Measurements from ENCODE around the gene ZNF749.
"Not testable (repeated sequence)": the region's sequence is repeated elsewhere in the genome, so short reads cannot be mapped to it uniquely, and the experiment has no call there.

Gene ZNF749

DNA sequence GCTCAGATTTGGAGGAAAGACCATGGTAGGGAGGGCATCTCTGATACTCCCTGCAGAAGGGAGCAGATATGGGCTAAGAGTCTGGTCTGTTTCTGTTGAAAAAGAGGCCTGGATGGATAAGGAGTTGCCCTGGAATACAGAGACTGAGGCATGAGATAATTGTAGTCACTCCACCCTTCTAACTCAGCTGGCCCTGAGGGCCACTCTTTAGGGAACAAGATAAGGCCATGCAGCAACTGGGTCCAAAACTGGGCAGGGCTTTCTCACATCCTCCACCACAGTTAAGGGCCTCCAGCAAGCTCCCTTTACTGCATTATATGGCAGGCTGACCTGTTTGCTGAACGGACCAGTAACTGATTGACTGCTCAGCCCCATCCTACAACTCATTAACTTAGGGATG is 1.3 kb downstream of the ZNF749 start:
- peaks cover 8% of the 10 kb centered on the region for H3K4me1 ChIP-seq (ENCODE audit: insufficient read depth, low read length)
- H3K4me3 ChIP-seq (ENCODE audit: low read length) = peak overlapping the region; percentile 66
- peaks cover 21% of the 10 kb centered on the region for H3K9me3 ChIP-seq (ENCODE audit: low read length)
- no peak overlapping the region for H2AFZ ChIP-seq (ENCODE audit: low read depth, low read length)
- H3K36me3 ChIP-seq (ENCODE audit: insufficient read depth, low read length) = peaks cover 20% of the 10 kb centered on the region
- H3K27me3 ChIP-seq (ENCODE audit: insufficient read depth, low read length) = no peaks in the 10 kb centered on the region

DNA sequence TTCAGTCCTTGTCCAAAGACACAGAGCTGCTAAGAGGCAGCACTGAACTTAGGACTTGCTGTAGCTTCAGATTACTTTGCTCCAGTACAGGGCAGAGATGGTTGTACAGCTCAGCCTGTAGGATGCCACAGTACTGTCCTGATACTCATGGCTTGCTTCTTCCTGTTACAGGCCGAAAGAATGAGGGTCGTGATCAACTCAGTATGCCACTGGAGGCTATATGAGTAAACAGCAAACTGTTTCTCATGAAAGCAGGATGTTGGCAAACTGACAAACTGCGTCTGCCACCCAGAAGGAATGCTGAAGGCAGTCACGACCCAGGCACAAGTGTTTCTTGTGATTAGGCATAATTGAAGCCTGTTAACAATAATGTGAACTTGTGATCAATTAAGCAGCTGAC is 2.8 kb downstream of the ZNF749 start:
- Histone ChIP-seq H3K27me3 (ENCODE audit: insufficient read depth, low read length) (no peaks in the 10 kb centered on the region), H3K9me3 (ENCODE audit: low read length) (peaks cover 31% of the 10 kb centered on the region), H3K4me1 (ENCODE audit: insufficient read depth, low read length) (peaks cover 8% of the 10 kb centered on the region), H3K36me3 (ENCODE audit: insufficient read depth, low read length) (peaks cover 30% of the 10 kb centered on the region), H2AFZ (ENCODE audit: low read depth, low read length) (no peak overlapping the region), H3K4me3 (ENCODE audit: low read length) (no peak overlapping the region)

DNA sequence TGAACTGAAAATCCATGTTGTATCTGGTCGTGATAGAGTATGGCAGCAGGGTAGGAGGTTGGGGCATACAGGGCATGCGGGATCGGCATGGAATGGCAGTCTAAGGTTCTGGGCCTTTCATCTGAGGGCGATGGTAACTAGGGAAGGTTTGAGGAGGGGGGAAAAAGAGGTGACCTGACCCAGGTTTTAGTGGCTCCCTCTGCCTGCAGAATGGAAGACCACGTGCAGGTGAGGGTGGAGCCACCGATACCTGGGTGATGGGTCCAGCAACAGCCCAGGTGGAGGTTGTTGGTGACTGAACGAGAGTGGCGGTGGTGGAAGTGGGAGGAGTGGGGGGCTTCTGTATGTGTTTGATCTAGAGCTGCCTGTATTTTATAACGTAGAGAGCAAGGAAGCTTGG is 3.8 kb downstream of the ZNF749 start:
- Histone ChIP-seq H3K4me3 (ENCODE audit: low read length) (no peak overlapping the region), H2AFZ (ENCODE audit: low read depth, low read length) (no peak overlapping the region), H3K9me3 (ENCODE audit: low read length) (peaks cover 41% of the 10 kb centered on the region), H3K4me1 (ENCODE audit: insufficient read depth, low read length) (peaks cover 8% of the 10 kb centered on the region), H3K36me3 (ENCODE audit: insufficient read depth, low read length) (peaks cover 40% of the 10 kb centered on the region), H3K27me3 (ENCODE audit: insufficient read depth, low read length) (no peaks in the 10 kb centered on the region)

DNA sequence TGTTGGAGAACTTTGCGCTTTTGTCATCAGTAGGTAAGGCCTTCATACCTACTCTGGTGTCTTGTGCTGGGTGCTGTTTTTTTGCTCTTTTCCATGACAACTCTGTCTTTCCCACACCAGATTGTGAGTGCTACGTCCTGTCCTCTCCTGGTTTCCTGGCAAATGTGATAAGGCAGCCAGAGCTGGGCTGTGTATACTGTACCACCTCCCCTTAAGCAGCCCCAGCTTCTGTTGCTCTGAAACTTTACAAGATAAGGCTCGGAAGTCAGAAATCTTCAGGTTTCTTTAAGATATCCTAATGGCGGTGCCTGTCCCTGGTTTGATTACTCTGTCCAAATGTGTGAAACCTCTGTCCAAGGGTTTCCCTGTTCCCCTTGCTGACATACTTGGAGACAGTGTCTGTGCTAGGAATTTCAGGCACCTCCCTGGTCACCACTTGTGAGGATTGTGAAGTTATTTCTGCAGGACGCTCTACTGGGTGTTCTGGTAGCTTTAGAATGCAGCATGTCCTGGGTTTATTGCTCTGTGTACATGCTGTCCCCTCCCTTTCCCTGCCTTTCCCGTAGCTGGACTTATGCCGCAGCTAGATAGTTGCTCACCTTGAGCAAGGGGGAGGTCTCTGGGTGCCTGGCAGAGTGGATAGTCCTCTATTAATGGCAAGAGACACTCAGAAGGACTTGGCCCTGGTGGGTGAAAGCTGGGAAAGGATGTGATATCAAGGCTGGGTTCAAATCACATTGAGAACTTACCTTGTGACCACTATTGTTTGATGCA is 7.0 kb downstream of the ZNF749 start:
- H3K4me3 ChIP-seq (ENCODE audit: low read length) = no peak overlapping the region
- H3K9me3 ChIP-seq (ENCODE audit: low read length) = peaks cover 62% of the 10 kb centered on the region
- no peaks in the 10 kb centered on the region for H3K4me1 ChIP-seq (ENCODE audit: insufficient read depth, low read length)
- H2AFZ ChIP-seq (ENCODE audit: low read depth, low read length) = no peak overlapping the region
- no peaks in the 10 kb centered on the region for H3K27me3 ChIP-seq (ENCODE audit: insufficient read depth, low read length)
- H3K36me3 ChIP-seq (ENCODE audit: insufficient read depth, low read length) = peaks cover 65% of the 10 kb centered on the region

DNA sequence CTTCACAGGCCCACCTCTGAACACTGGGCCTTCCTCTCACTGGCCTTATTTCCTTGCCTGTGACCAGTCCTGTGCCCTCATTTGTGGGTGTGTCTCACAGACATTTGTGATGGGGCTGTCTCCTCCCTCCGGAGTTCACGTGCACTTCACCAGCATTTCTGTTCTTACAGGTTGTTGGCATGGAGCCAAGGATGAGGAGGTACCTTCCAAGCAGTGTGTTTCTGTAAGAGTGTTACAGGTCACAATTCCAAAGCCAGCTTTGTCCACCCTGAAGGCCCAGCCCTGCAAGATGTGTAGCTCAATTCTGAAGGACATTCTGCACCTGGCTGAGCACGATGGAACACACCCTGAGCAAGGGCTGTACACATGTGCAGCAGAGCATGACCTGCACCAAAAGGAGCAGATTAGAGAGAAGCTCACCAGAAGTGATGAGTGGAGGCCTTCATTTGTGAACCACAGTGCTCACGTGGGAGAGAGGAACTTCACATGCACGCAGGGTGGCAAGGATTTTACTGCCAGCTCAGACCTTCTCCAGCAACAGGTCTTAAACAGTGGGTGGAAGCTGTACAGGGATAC is 8.1 kb downstream of the ZNF749 start:
- Histone ChIP-seq H2AFZ (ENCODE audit: low read depth, low read length) (no peak overlapping the region), H3K27me3 (ENCODE audit: insufficient read depth, low read length) (no peaks in the 10 kb centered on the region), H3K9me3 (ENCODE audit: low read length) (peaks cover 59% of the 10 kb centered on the region), H3K36me3 (ENCODE audit: insufficient read depth, low read length) (peaks cover 59% of the 10 kb centered on the region), H3K4me1 (ENCODE audit: insufficient read depth, low read length) (no peaks in the 10 kb centered on the region), H3K4me3 (ENCODE audit: low read length) (no peak overlapping the region)

DNA sequence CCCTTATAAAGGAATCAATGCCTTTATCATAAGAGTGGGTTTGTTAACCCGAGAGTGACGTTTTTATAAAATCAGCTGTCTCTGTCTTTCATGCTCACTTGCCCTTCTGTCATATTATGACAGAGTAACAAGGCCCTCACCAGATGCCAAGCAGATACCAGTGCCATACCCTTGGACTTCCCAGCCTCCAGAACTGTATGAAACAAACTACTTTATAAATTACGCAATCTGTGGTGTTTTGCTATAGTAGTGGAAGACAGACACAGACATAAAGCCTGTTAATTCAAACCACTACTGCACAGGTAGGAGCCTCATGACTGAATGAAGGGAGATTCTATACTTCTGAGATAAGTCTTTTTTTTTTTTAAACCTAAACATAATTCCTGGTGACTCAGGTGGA is 17.2 kb downstream of the ZNF749 start:
- Histone ChIP-seq H3K27me3 (ENCODE audit: insufficient read depth, low read length) (no peaks in the 10 kb centered on the region), H3K4me3 (ENCODE audit: low read length) (no peak overlapping the region), H3K9me3 (ENCODE audit: low read length) (peaks cover 24% of the 10 kb centered on the region), H3K36me3 (ENCODE audit: insufficient read depth, low read length) (peaks cover 19% of the 10 kb centered on the region), H2AFZ (ENCODE audit: low read depth, low read length) (no peak overlapping the region), H3K4me1 (ENCODE audit: insufficient read depth, low read length) (no peaks in the 10 kb centered on the region)

DNA sequence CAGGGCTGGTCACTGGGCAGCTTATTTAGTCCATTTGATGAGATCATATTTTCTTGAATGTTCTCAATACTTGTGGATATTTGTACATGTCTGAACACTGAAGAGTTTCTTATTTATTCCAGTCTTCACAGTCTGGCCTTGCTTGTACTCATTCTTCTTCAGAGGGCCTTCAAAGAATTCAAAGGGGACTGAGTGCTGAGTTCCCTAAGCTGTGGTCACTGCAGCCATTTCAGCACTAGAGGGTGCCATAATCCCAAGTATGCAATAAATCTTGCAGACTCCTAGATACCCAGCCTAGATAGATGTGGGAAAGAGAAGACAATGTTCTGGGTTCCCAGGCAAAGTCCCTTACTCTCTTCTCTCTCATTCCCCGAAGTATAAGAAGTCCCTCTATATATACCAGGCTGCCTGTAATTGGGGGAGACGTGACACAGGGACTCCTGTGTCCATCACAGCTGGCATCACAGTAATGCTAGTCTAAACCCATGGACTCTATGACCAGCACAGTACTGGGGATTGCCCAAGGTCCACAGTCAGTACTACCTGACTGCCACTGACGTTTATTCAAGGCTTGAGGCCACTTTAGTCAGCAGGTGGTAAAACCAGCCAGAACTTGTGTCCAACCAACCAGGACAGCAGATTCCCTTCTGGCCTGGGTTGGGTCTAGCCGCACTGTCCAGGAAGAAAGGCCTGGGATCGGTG is 30.7 kb downstream of the ZNF749 start:
- Histone ChIP-seq H2AFZ (ENCODE audit: low read depth, low read length) (no peak overlapping the region), H3K27me3 (ENCODE audit: insufficient read depth, low read length) (no peaks in the 10 kb centered on the region), H3K4me1 (ENCODE audit: insufficient read depth, low read length) (no peaks in the 10 kb centered on the region), H3K4me3 (ENCODE audit: low read length) (no peak overlapping the region), H3K36me3 (ENCODE audit: insufficient read depth, low read length) (peaks cover 11% of the 10 kb centered on the region), H3K9me3 (ENCODE audit: low read length) (peaks cover 38% of the 10 kb centered on the region)

DNA sequence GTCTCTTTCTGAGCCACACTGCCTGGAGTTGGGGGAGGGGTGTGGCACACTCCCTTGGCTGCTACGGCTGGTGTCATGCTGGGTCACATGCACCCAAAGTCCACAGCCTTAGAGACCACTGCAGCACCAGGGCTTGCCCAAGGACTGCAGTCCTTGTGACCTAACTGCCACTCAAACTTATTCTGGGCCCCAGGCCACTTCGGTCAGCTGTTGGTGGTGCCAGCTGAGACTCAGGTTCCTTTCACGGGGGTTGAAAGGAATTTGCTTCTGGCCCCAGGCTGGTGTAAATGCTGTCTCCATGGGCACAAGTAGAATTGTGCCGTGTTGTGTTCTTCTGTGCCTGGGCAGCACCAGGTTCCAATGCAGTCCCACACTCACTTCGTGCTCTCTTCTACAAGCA is 31.4 kb downstream of the ZNF749 start:
- Histone ChIP-seq H3K36me3 (ENCODE audit: insufficient read depth, low read length) (peaks cover 14% of the 10 kb centered on the region), H2AFZ (ENCODE audit: low read depth, low read length) (no peak overlapping the region), H3K4me3 (ENCODE audit: low read length) (no peak overlapping the region), H3K9me3 (ENCODE audit: low read length) (peaks cover 41% of the 10 kb centered on the region), H3K27me3 (ENCODE audit: insufficient read depth, low read length) (no peaks in the 10 kb centered on the region), H3K4me1 (ENCODE audit: insufficient read depth, low read length) (no peaks in the 10 kb centered on the region)

DNA sequence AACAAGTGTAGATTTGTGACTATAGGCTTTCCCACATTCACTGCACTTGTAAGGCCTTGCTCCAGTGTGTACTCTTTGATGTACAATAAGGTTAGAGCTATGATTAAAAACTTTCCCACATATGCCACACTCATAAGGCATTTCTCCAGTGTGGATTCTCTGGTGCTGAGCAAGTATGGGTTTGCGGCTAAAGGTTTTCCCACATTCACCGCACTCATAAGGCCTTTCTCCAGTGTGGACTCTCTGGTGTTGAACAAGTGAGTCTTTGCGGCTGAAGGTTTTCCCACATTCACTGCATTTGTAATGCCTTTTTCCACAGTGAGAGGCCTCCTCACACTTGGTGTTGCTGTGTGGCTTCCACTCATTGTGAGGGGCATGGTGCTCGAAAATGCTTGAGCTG is 38.5 kb downstream of the ZNF749 start:
- H3K4me1 ChIP-seq (ENCODE audit: insufficient read depth, low read length) = peaks cover 10% of the 10 kb centered on the region
- no peak overlapping the region for H2AFZ ChIP-seq (ENCODE audit: low read depth, low read length)
- H3K4me3 ChIP-seq (ENCODE audit: low read length) = no peak overlapping the region
- peaks cover 57% of the 10 kb centered on the region for H3K9me3 ChIP-seq (ENCODE audit: low read length)
- peaks cover 55% of the 10 kb centered on the region for H3K36me3 ChIP-seq (ENCODE audit: insufficient read depth, low read length)
- no peaks in the 10 kb centered on the region for H3K27me3 ChIP-seq (ENCODE audit: insufficient read depth, low read length)

DNA sequence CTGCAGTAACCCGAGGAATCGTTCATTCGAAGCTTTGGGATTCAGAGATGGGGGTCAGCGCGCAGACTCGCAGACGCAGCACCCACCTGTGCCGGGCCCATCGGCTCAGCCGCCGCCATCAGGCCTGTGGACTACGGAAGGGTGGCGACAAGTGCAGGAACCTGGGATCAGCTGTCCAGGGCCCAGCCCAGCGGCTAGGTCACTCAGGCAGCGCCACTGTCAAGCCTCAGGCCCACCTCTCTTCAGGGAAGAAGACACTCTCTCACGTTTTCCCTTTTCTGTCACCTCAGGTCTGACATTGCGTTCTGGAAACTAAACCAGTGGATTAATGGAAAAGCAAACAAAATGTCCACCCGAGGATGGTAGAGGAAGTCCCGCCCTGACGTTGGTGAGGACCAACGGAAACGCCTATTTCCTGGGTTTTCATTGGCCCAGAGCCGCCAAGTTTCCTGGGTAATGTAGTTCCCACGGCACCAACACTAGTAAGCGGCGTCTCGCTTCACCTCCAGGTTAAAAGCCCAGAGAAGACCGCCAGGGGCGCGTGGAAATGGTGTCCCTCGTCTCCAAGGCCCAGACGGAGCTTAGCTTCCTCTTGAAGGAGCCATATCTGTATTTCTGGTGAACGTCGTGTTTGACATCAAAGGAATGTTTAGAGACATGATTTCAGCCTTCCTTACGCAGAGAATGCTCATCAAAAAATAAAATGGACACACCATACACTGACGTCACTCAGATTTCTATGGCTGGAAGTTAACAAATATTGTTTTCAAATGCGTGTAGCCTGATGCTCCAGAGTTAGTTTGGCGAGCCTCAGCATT is 42.3 kb downstream of the ZNF749 start, which contains the start of gene ZNF772:
ZNF772 (minus strand) TSS at position 376 of the 818 bp plus-strand sequence; CDS start at position 119, 257 bp downstream.
- peak within 1 kb of the TSS; percentile 86 for H3K4me3 ChIP-seq (ENCODE audit: low read length)
- H3K36me3 ChIP-seq (ENCODE audit: insufficient read depth, low read length) = peaks cover 38% of the 10 kb centered on the region
- peaks cover 10% of the 10 kb centered on the region for H3K4me1 ChIP-seq (ENCODE audit: insufficient read depth, low read length)
- H2AFZ ChIP-seq (ENCODE audit: low read depth, low read length) = peak within 1 kb of the TSS; percentile 92
- no peaks in the 10 kb centered on the region for H3K27me3 ChIP-seq (ENCODE audit: insufficient read depth, low read length)
- peaks cover 39% of the 10 kb centered on the region for H3K9me3 ChIP-seq (ENCODE audit: low read length)

DNA sequence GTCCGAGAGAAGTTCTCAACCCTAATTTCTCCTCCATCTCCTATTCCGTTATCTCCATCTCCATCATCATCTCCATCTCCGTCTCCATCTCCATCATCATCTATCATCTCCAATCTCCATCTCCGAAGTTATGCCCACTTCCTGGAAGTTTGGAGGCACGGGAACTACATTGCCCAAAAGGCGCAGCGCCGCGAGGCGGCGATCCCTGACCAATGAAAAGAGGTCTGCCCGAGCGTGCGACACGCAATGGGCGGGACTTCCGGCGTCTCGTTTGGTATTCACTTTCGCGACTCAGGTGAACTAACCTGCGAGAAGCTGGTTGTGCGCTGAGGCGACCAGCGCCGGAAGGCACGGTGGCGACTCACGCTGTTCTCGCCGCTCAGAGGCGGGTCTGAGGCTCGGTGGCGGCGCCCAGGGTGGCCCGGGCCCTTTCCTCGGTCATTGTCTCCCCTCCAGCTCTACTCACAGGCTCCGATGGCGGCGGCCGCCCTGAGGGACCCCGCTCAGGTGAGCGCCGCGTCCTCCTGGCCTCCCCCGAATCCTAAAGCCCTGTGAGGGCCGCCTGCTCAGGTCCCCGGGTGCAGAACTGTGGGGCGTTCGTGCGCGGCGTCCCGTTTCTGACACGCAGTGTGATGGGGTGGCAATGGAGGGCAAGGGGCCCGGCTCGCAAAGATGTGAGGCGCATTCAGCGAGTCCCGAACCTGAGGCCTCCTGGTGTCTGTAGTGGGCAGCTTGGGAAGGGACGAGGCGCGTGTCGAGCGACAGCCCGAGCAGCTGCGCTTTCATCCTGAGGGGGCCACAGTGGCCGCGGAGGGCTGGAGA is 52.6 kb downstream of the ZNF749 start, which contains the start of gene ZNF419:
ZNF419 (plus strand) TSS at position 274 of the 822 bp plus-strand sequence; CDS start at position 475, 201 bp downstream.
- Histone ChIP-seq H3K4me3 (ENCODE audit: low read length) (peak within 1 kb of the TSS; percentile 90), H2AFZ (ENCODE audit: low read depth, low read length) (peak within 1 kb of the TSS; percentile 79), H3K9me3 (ENCODE audit: low read length) (peaks cover 22% of the 10 kb centered on the region), H3K36me3 (ENCODE audit: insufficient read depth, low read length) (peaks cover 22% of the 10 kb centered on the region)
- H3K4me1 ChIP-seq (ENCODE audit: insufficient read depth, low read length); H3K27me3 ChIP-seq (ENCODE audit: insufficient read depth, low read length): not testable (repeated sequence)

DNA sequence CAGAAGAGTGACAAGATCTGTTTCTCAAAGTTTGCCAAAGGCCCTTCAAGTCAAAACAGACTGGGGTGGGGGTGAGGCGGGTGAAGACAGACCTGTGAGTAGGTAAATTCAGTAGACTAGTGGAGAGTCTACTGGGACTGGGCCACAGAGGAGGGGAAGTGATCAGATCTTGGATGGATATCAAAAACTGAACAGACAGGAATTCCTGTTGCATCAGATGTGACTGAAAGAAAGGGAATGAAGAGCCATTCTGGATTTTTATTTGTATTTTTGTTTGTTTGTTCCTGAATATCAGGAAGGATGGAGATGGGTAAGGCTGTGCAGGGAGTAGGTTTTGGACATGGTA is 53.1 kb downstream of the ZNF749 start:
- peaks cover 28% of the 10 kb centered on the region for H3K36me3 ChIP-seq (ENCODE audit: insufficient read depth, low read length)
- H3K4me1 ChIP-seq (ENCODE audit: insufficient read depth, low read length); H2AFZ ChIP-seq (ENCODE audit: low read depth, low read length); H3K27me3 ChIP-seq (ENCODE audit: insufficient read depth, low read length): not testable (repeated sequence)
- H3K4me3 ChIP-seq (ENCODE audit: low read length) = peak overlapping the region; percentile 52
- peaks cover 27% of the 10 kb centered on the region for H3K9me3 ChIP-seq (ENCODE audit: low read length)

Measured in neuron (in vitro differentiated cells).